ENCODE measurements around the gene C2orf15.

DNA sequence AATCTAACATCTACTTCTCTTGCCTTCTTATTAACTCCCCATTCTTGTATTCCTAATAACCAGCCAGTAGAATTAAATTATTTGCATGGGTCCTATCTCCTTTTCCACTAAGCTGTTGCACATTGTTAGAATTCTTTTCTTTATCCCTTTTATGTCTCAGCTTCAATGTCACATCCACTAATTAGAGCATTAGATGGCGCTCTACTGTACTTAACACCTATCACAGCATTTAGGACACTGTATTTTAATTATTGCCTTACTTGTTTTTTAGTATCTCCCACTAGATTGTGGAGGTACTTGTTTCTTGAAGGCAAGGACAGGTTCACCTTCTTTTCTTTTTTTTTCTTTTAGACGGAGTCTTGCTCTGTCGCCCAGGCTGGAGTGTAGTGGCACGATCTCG, 17.1 kb downstream of the C2orf15 start:
- TF ChIP-seq, protein P1, sequence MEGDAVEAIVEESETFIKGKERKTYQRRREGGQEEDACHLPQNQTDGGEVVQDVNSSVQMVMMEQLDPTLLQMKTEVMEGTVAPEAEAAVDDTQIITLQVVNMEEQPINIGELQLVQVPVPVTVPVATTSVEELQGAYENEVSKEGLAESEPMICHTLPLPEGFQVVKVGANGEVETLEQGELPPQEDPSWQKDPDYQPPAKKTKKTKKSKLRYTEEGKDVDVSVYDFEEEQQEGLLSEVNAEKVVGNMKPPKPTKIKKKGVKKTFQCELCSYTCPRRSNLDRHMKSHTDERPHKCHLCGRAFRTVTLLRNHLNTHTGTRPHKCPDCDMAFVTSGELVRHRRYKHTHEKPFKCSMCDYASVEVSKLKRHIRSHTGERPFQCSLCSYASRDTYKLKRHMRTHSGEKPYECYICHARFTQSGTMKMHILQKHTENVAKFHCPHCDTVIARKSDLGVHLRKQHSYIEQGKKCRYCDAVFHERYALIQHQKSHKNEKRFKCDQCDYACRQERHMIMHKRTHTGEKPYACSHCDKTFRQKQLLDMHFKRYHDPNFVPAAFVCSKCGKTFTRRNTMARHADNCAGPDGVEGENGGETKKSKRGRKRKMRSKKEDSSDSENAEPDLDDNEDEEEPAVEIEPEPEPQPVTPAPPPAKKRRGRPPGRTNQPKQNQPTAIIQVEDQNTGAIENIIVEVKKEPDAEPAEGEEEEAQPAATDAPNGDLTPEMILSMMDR (IDR thresholded peaks at IDR 0.05; ENCODE audit: control extremely low read depth in 1 of 3, insufficient read depth in 1 of 3, low read depth in 1 of 3, low read length in 3 of 3), result peak in 1 of 3 experiments; percentile 27; a peak in 2 of 4 replicates
- no peak for TF ChIP-seq ATF2 (IDR thresholded peaks at IDR 0.05; ENCODE audit: low read length)
- TF ChIP-seq NANOG (IDR thresholded peaks at IDR 0.05; ENCODE audit: insufficient read depth, low read depth, low read length, poor library complexity, severe bottlenecking), result no peak
- TF ChIP-seq POLR2A (IDR thresholded peaks at IDR 0.05; ENCODE audit: control extremely low read depth in 1 of 2, low read depth in 2 of 2, low read length in 2 of 2), result no peak
- no peak for TF ChIP-seq CBX8 (IDR thresholded peaks at IDR 0.05; ENCODE audit: borderline replicate concordance, low read depth, low read length)

Measured in H1 (cell line).